Measurements from ENCODE around the gene DARS1.

GRCh38 chr2:136019825-136020224 lies 34.4 kb upstream of the DARS1 start:
- TF ChIP-seq POLR2A (IDR thresholded peaks at IDR 0.05) (no peak), CTCF (IDR thresholded peaks at IDR 0.05) (no peak)
